ENCODE results near the gene IGSF9B.

- TF ChIP-seq EZH2phosphoT487 (conservative IDR thresholded peaks at IDR 0.05; ENCODE audit: low read length) (no peak), CTCF (IDR thresholded peaks at IDR 0.05; ENCODE audit: insufficient read depth, low read length, poor library complexity, severe bottlenecking) (no peak)
Observed at GRCh38 chr11:133936592-133936991, 20.2 kb downstream of the IGSF9B start.
